Fibroblast of peridontal ligament (primary cell): ENCODE measurements around the gene CALR.
"Not testable (repeated sequence)": the region's sequence is repeated elsewhere in the genome, so short reads cannot be mapped to it uniquely, and the experiment has no call there.

Source experiments
- DNase-seq: peaks from one replicate; pipeline ENCODE4 v3.0.0-alpha.2; 2010; ENCODE audit errors: extremely low read depth

Gene CALR

GRCh38 chr19:12933287-12934072 lies 4.9 kb upstream of the CALR start, which contains the start of gene FARSA:
TSS of gene FARSA (minus strand) at chr19:12933711. CDS start at chr19:12933696, 15 bp downstream.
- peak; percentile 86 for DNase-seq

- no peak for DNase-seq
Observed at GRCh38 chr19:12935071-12935470, 3.3 kb upstream of the CALR start.

- no peak for DNase-seq
Observed at GRCh38 chr19:12936582-12936981, 1.8 kb upstream of the CALR start.

- no peak for DNase-seq
Observed at GRCh38 chr19:12937093-12937926, 1.1 kb upstream of the CALR start.

- DNase-seq, result peak; percentile 47
Observed at GRCh38 chr19:12938779-12939601, 581 bp downstream of the CALR start.

- DNase-seq, result no peak
Observed at GRCh38 chr19:12939975-12940423, 1.6 kb downstream of the CALR start.

GRCh38 chr19:12940897-12941296 lies 2.5 kb downstream of the CALR start:
- DNase-seq, result no peak

- no peak for DNase-seq
Observed at GRCh38 chr19:12943437-12944044, 5.1 kb downstream of the CALR start.

GRCh38 chr19:12944104-12944674 lies 5.8 kb downstream of the CALR start:
- no peak for DNase-seq

- DNase-seq, result peak; percentile 98
Observed at GRCh38 chr19:12945479-12946091, 7.2 kb downstream of the CALR start, which contains the start of gene RAD23A. TSS of gene RAD23A (plus strand) at chr19:12945862. CDS start at chr19:12945949, 87 bp downstream.

GRCh38 chr19:12946092-12946721 lies 7.8 kb downstream of the CALR start:
- DNase-seq, result peak; percentile 79

- DNase-seq, result no peak
Observed at GRCh38 chr19:12946731-12947496, 8.5 kb downstream of the CALR start.

- no peak for DNase-seq
Observed at GRCh38 chr19:12947702-12948611, 9.5 kb downstream of the CALR start.

- DNase-seq, result no peak
Observed at GRCh38 chr19:12948612-12949362, 10.4 kb downstream of the CALR start.

GRCh38 chr19:12949363-12950283 lies 11.2 kb downstream of the CALR start:
- no peak for DNase-seq

- DNase-seq, result not testable (repeated sequence)
Observed at GRCh38 chr19:12952050-12952449, 13.6 kb downstream of the CALR start.
